Measurements from ENCODE around the gene CKS1B. TPM values are rescaled to one million over a fixed set of nuclear protein-coding genes. Genes with fewer than 3 reads are reported as not detected.
A peak's percentile ranks its signal among the peaks of the same experiment; 100 is the strongest.

The CKS1B gene
- total and polyA plus RNA-seq, 9 of the 15 experiments (the other 6 are each of a cell fraction or from before 2014, with no cell fraction given) = 215 to 1,103 (median 460) TPM

- TF ChIP-seq ATF3 (IDR thresholded peaks at IDR 0.05) (peak; percentile 75), ATF3 (CRISPR knock-in tag; conservative IDR thresholded peaks at IDR 0.05) (peak; percentile 70; the same call in 1 of the 2 replicates), TSHZ1 (CRISPR knock-in tag; IDR thresholded peaks at IDR 0.05) (no peak), RBM34 (IDR thresholded peaks at IDR 0.05; ENCODE audit: borderline replicate concordance, insufficient read depth, low read length) (no peak), RBM17 (IDR thresholded peaks at IDR 0.05; ENCODE audit: borderline replicate concordance, low read depth, low read length) (no peak), NR2F6 (CRISPR knock-in tag; IDR thresholded peaks at IDR 0.05) (no peak), NFIC (IDR thresholded peaks at IDR 0.05) (peak; percentile 99), MTA1 (IDR thresholded peaks at IDR 0.05; ENCODE audit: borderline replicate concordance) (peak; percentile 51; the same call in 1 of the 2 replicates), GTF2B (IDR thresholded peaks at IDR 0.05; ENCODE audit: extremely low read depth, insufficient read length) (no peak), TOE1 (IDR thresholded peaks at IDR 0.05; ENCODE audit: borderline replicate concordance) (peak; percentile 96), TOE1 (CRISPR knock-in tag; IDR thresholded peaks at IDR 0.05; ENCODE audit: borderline replicate concordance, low read depth) (no peak), BRD9 (IDR thresholded peaks at IDR 0.05; ENCODE audit: low read depth, partially characterized antibody) (no peak), PHF8 (IDR thresholded peaks at IDR 0.05; ENCODE audit: borderline replicate concordance, low read length) (peak; percentile 59; the same call in 1 of the 2 replicates), DPF2 (IDR thresholded peaks at IDR 0.05) (peak; percentile 71), ZBED1 (IDR thresholded peaks at IDR 0.05) (peak; percentile 99), KAT8 (IDR thresholded peaks at IDR 0.05; ENCODE audit: low read depth) (no peak), ATF4 (CRISPR knock-in tag; IDR thresholded peaks at IDR 0.05) (no peak), IRF1 (CRISPR knock-in tag; IDR thresholded peaks at IDR 0.05; ENCODE audit: borderline replicate concordance) (no peak), EWSR1 (IDR thresholded peaks at IDR 0.05; ENCODE audit: borderline replicate concordance, low read depth, partially characterized antibody) (no peak), FUS (optimal IDR thresholded peaks at IDR 0.05; ENCODE audit: low read depth, low read length) (no peak), POLR2B (IDR thresholded peaks at IDR 0.05; ENCODE audit: low read depth, partially characterized antibody) (no peak), SNIP1 (IDR thresholded peaks at IDR 0.05; ENCODE audit: low read depth) (no peak)
Observed at GRCh38 chr1:154937085-154937987, 37.1 kb upstream of the CKS1B start (continued).
